Mucosa of stomach (tissue), 1 donor: ENCODE measurements around the gene TMIGD1.

Experiments used
- H3K27me3 ChIP-seq: one replicate; pipeline ENCODE4 v1.7.0; 2013; ENCODE audit warnings: mild to moderate bottlenecking, low read length; ENCODE audit not compliant: control insufficient read depth, insufficient read depth
- H3K36me3 ChIP-seq: one replicate; pipeline ENCODE4 v1.7.0; 2013; ENCODE audit warnings: low read length; ENCODE audit not compliant: control insufficient read depth, insufficient read depth
- H3K4me1 ChIP-seq: one replicate; pipeline ENCODE4 v1.7.0; 2013; ENCODE audit warnings: mild to moderate bottlenecking, low read length; ENCODE audit not compliant: control insufficient read depth, insufficient read depth
- H3K4me3 ChIP-seq: one replicate; pipeline ENCODE4 v1.7.0; 2013; ENCODE audit warnings: low read length
- H3K9ac ChIP-seq: one replicate; pipeline ENCODE4 v1.7.0; 2013; ENCODE audit warnings: mild to moderate bottlenecking, low read length, moderate library complexity
- H3K9me3 ChIP-seq: one replicate; pipeline ENCODE4 v1.7.0; 2013; ENCODE audit warnings: mild to moderate bottlenecking, low read length, moderate library complexity; ENCODE audit not compliant: control insufficient read depth
- donor health status: Pancreatic carcinoma.

Gene TMIGD1

DNA sequence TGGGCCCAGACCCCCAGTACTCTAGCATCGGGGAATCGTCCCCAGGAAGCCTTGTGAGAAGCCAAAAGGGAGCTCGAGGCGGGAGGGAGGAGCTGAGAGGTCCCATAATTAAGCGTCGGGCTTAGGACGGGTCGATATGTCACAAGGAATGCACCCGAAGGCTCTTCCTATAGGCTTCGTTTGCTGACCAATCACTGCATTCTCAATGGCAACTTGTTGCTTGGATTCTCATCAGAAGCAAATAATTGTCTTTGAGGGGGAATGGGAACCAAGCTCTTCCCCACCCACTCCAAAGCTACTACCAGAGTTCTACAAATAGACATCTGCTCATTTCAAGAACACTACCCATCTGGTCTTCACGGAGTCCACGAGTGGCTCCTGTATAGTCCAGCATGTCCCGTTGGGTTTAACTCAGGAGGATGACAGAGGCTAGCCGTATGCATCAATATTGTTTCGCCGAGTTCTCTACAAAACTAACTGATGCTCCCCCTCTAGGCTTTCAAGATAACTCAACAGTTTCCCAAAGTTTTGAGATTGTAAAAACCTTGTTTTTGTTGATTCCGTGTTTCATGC is 41.5 kb downstream of the TMIGD1 start:
- Histone ChIP-seq H3K4me3 (peak overlapping the region; percentile 44), H3K36me3 (no peaks in the 10 kb centered on the region), H3K4me1 (no peaks in the 10 kb centered on the region), H3K9ac (peak overlapping the region; percentile 71), H3K27me3 (peaks cover 5% of the 10 kb centered on the region), H3K9me3 (no peaks in the 10 kb centered on the region)

DNA sequence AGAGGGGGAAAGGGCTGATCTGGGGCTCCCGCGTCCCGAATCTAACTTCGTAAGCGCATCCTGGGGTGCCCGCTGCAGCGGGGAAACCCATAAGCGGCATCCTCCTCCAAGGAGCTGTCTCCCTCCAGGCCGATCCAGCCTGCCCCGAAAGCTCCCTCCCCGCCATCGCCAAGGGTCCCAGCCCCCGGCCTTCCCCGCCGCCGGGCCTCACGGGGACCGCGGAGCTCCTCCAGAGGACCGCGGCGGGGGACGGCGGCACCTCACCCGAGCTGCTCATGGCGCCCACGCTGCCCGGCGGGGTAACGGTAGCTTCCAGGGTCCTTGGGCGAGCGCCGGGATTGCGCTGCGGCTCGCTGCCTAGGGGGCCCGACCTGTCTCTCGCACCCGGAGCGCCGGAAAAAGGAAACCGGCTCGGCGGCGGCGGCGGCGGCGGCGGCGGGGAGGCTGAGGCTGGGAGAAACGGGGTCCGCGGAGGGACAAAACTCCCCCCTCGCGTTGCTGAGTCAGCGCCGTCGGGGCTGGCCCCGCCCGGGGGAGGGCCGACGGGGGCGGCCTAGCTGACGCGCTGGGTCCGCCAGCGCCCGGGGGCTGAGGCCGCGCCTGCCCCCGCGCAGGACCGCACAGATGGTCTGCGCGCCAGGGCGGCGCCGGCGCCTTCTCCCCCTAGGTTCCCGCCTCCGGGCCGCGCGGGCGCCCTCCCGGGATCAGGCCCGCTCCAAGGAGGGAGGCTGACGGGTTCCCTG is 42.1 kb downstream of the TMIGD1 start, which contains the start of gene BLMH:
TSS of gene BLMH (minus strand) at position 402 of the 743 bp plus-strand sequence. CDS start at position 277, 125 bp downstream.
- H3K27me3 ChIP-seq: peaks cover 5% of the 10 kb centered on the region
- H3K9me3 ChIP-seq: no peaks in the 10 kb centered on the region
- peak within 1 kb of the TSS; percentile 72 for H3K9ac ChIP-seq
- H3K4me1 ChIP-seq: no peaks in the 10 kb centered on the region
- no peaks in the 10 kb centered on the region for H3K36me3 ChIP-seq
- H3K4me3 ChIP-seq: peak within 1 kb of the TSS; percentile 71

DNA sequence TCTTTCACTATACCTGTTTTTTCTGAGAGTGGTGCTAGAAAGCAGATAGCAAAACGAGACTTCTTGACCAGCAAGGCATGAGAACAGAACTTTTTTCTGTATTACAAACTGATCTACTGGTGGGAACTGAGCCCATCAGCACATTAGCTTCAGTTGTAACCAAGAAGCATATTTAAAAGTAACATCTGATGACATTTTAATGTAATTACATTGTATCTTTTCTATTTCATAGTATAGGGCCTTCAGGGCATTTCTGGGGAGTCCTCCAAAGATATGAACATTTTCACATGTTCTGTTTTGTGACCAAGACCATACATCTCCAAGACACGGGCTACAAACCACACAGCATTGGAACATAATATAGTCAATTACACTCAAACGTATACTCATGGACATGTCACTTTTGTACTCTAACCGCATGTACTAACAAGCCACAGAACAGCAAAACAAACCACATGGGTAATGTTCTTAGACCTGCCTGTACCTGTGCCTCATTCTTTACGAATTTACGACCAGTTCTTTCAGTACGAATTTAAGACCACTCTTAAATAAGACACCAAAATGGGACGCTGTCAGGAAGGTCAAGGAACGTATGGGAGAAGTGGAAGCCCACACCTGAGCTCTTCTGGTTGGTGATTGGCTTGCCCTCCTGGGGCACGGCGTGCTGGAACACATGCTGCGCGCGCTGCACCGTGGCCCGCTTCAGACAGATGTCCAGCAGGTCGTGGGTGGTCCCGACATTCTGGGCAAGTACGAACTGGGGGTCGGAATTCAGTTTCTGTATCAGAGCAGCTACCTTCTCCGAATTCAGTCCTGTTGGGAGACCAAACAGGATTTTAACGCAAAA is 42.9 kb downstream of the TMIGD1 start:
- no peaks in the 10 kb centered on the region for H3K9me3 ChIP-seq
- H3K9ac ChIP-seq: peak overlapping the region; percentile 72
- H3K4me3 ChIP-seq: peak overlapping the region; percentile 71
- no peaks in the 10 kb centered on the region for H3K4me1 ChIP-seq
- peaks cover 5% of the 10 kb centered on the region for H3K27me3 ChIP-seq
- no peaks in the 10 kb centered on the region for H3K36me3 ChIP-seq

DNA sequence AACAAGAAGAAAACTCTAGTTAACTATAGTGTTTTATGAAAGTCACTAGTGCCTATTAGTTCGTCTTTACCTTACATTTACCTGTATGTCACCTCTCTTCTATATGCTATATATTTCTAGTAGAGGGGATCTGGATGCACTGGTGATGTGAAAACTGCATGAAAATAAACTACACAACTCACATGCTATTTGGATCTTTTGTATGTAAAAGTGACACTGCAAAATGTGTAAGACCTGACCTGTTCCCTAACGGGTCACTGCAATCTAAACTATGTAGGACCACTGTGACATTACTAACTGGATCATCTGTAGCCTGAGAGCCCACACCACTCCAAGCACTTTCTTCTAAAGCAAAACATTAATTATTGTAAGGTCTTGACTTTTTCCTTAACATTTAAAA is 43.8 kb downstream of the TMIGD1 start:
- H3K9me3 ChIP-seq: no peaks in the 10 kb centered on the region
- no peak overlapping the region for H3K4me3 ChIP-seq
- no peak overlapping the region for H3K9ac ChIP-seq
- peaks cover 5% of the 10 kb centered on the region for H3K27me3 ChIP-seq
- H3K36me3 ChIP-seq: no peaks in the 10 kb centered on the region
- H3K4me1 ChIP-seq: no peaks in the 10 kb centered on the region

DNA sequence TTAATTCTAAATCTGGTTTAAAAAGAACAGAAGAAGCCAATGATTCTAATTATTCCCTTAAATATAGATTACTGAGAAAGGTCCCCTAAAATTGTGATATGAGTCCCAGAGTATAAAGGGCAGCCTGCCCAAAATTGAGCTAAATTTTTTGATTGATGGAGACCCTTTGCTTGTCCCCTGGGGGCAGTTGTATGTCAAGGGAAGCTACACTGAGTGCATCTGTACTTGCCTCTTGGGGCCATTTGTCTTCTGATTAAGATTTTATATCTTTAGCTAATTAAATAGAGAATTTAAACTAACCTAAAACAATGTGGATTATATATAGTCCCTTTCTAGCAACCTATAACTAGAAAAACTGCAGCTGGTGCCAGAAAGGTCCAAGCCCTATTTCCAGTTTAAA is 54.7 kb downstream of the TMIGD1 start:
- Histone ChIP-seq H3K27me3 (no peaks in the 10 kb centered on the region), H3K36me3 (peaks cover 2% of the 10 kb centered on the region), H3K9me3 (no peaks in the 10 kb centered on the region), H3K4me1 (no peaks in the 10 kb centered on the region), H3K4me3 (no peak overlapping the region), H3K9ac (no peak overlapping the region)

DNA sequence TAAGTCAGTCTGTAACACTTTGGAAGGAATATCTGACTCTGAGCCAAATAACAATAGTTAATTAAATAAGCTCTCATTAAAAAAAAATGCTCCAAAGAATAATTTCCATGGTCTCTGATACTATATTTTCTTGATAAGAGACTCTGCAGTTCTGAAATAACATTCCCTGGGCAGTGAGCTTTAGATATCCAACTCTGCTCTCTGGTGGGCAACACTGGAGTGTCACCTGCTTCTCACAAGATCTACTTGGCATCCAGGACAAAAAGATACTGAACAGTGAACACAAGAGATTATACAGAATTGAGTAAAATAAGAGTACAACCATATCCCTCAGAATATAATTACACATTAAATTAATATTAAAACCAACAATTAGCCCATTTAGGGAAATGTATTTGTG is 55.8 kb downstream of the TMIGD1 start:
- Histone ChIP-seq H3K27me3 (no peaks in the 10 kb centered on the region), H3K4me3 (no peak overlapping the region), H3K9ac (no peak overlapping the region), H3K9me3 (no peaks in the 10 kb centered on the region), H3K4me1 (no peaks in the 10 kb centered on the region), H3K36me3 (no peaks in the 10 kb centered on the region)

DNA sequence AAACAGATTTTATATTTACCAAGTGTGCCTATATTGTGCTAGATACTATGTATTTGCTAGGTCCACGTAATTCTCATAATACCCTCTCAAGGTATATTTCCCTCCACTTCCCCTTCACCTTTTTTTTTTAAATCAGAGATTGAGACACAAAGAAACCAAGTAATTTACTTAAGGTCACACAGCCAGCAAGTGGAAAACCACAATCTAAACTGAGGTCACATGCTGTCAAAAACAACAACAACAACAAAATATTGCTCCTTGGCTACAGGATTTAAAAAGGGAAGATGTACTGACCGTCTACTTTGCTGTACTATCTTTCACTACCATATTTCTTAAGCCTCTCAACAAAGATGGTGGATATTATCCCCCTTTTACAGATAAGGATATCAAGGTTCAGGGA is 57.9 kb downstream of the TMIGD1 start:
- no peak overlapping the region for H3K9ac ChIP-seq
- H3K4me3 ChIP-seq: no peak overlapping the region
- H3K36me3 ChIP-seq: no peaks in the 10 kb centered on the region
- no peaks in the 10 kb centered on the region for H3K9me3 ChIP-seq
- no peaks in the 10 kb centered on the region for H3K4me1 ChIP-seq
- H3K27me3 ChIP-seq: no peaks in the 10 kb centered on the region

DNA sequence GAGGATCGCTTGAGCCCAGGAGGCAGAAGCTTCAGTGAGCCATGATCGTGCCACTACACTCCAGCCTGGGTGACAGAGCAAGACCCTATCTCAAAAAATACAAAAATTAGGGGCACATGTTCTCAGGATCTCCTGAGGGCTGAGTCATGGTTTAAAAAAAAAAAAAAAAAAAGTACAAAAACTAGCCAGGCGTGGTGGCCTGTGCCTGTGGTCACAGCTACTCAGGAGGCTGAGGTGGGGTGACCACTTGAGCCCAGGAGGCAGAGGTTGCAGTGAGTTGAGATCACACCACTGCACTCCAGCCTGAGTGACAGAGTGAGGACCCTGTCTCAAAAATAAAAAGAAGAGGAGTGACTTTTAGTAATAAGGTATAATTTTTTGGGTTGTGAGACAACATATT is 59.0 kb downstream of the TMIGD1 start:
- Histone ChIP-seq H3K9me3 (no peaks in the 10 kb centered on the region), H3K4me3 (no peak overlapping the region), H3K4me1 (no peaks in the 10 kb centered on the region), H3K9ac (no peak overlapping the region), H3K36me3 (no peaks in the 10 kb centered on the region), H3K27me3 (no peaks in the 10 kb centered on the region)

DNA sequence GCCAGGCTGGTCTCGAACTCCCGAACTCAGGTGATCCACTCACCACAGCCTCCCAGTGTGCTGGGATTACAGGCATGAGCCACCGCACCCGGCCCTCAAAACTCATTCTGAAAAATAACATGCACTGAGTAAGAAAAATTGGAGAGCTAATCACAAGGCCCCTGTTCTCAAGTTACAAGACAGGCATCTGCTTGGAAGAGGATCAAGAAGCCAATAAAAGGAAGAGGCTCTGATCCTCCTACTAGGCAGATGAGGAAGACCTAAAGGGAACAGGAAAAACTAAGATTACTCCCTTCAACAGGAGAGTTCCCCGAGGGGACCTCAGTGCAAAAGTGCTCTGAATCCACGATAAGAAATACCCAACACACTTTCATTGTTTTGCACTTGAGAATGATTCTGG is 60.5 kb downstream of the TMIGD1 start:
- H3K27me3 ChIP-seq: no peaks in the 10 kb centered on the region
- no peaks in the 10 kb centered on the region for H3K36me3 ChIP-seq
- no peak overlapping the region for H3K9ac ChIP-seq
- H3K4me3 ChIP-seq: no peak overlapping the region
- H3K9me3 ChIP-seq: no peaks in the 10 kb centered on the region
- H3K4me1 ChIP-seq: no peaks in the 10 kb centered on the region

DNA sequence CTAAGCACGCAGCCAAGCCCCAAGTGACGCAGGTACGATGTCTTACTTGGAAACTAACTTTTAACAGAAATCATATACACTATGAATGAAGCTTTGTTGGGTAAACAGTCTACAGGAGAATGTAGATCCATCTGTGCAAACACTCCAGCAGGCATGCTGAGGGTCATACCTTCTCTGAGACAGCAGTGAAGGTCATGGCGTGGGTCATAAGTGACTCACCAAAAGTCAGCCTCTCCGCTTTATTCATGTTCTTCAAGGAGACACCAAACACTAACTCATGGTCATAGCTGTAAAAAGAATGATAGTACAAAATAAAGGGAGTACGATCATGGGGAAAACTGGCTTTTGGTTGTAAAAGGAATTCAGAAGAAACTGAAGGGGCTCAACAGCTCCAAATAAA is 62.8 kb downstream of the TMIGD1 start:
- Histone ChIP-seq H3K9ac (no peak overlapping the region), H3K36me3 (peaks cover 4% of the 10 kb centered on the region), H3K27me3 (no peaks in the 10 kb centered on the region), H3K4me3 (no peak overlapping the region), H3K4me1 (no peaks in the 10 kb centered on the region), H3K9me3 (no peaks in the 10 kb centered on the region)

DNA sequence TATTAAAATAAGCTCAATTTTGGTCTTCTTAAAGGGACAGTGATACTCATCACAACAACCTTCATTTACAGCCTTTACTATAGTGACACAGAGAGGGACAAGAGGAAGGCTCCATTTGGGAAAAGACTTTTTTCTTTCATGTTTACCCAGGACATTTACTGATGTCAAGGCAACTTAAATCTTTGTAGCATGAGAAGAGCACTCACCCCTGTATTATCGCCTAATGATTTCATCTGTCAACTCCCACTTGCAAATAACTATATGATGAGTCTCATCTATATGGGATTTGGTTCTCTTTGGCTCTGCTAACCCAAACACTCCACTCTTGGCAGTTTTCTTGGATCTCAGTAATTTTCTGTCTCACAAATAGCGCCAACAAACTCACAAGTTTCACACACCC is 66.2 kb downstream of the TMIGD1 start:
- Histone ChIP-seq H3K4me1 (peaks cover 6% of the 10 kb centered on the region), H3K9me3 (no peaks in the 10 kb centered on the region), H3K4me3 (no peak overlapping the region), H3K36me3 (peaks cover 4% of the 10 kb centered on the region), H3K9ac (no peak overlapping the region), H3K27me3 (no peaks in the 10 kb centered on the region)
